GM23248 (cell line): ENCODE data around the gene DSE. TPM values are rescaled to one million over a fixed set of nuclear protein-coding genes. Genes with fewer than 3 reads are reported as not detected.

Experiments used
- DNase-seq: peaks from one replicate; pipeline ENCODE4 v3.0.0-alpha.2; 2015
- H2AFZ ChIP-seq: fragments of 200-600 bp; sonication (generic); 2 replicates; pipeline ENCODE4 v1.6.1; 2016; ENCODE audit warnings: antibody characterized with exemption
- H3F3A ChIP-seq: fragments of 200-600 bp; sonication (generic); 2 replicates; pipeline ENCODE4 v1.6.1; 2016; ENCODE audit warnings: mild to moderate bottlenecking, antibody characterized with exemption, mixed run types; ENCODE audit not compliant: insufficient read depth
- H3K27ac ChIP-seq: fragments of 200-600 bp; sonication (generic); 2 replicates; pipeline ENCODE4 v1.5.1; 2016; ENCODE audit warnings: mild to moderate bottlenecking
- H3K27me3 ChIP-seq: fragments of 200-600 bp; sonication (generic); replicated peaks from 2 replicates; pipeline ENCODE4 v1.6.1; 2016; ENCODE audit warnings: mild to moderate bottlenecking; ENCODE audit not compliant: insufficient read depth
- H3K36me3 ChIP-seq: fragments of 200-600 bp; sonication (generic); 2 replicates; pipeline ENCODE4 v1.6.1; 2016; ENCODE audit warnings: low read depth, mild to moderate bottlenecking
- H3K4me1 ChIP-seq: fragments of 200-600 bp; sonication (generic); 2 replicates; pipeline ENCODE4 v1.6.1; 2016; ENCODE audit warnings: mild to moderate bottlenecking; ENCODE audit not compliant: insufficient read depth
- H3K4me2 ChIP-seq: fragments of 200-600 bp; sonication (generic); one replicate; pipeline ENCODE4 v1.6.1; 2016; ENCODE audit warnings: mild to moderate bottlenecking; ENCODE audit not compliant: unreplicated experiment
- H3K4me3 ChIP-seq: fragments of 200-600 bp; sonication (generic); 2 replicates; pipeline ENCODE4 v1.5.1; 2016; ENCODE audit warnings: mild to moderate bottlenecking
- H3K79me2 ChIP-seq: fragments of 200-600 bp; sonication (generic); 2 replicates; pipeline ENCODE4 v1.6.1; 2016; ENCODE audit warnings: mild to moderate bottlenecking; ENCODE audit not compliant: insufficient read depth
- H3K9ac ChIP-seq: fragments of 200-600 bp; sonication (generic); 2 replicates; pipeline ENCODE4 v1.6.1; 2016; ENCODE audit warnings: mild to moderate bottlenecking
- H3K9me2 ChIP-seq: fragments of 200-600 bp; sonication (generic); 2 replicates; pipeline ENCODE4 v1.6.1; 2016; ENCODE audit warnings: mixed run types, mild to moderate bottlenecking, moderate library complexity; ENCODE audit not compliant: insufficient read depth
- H3K9me3 ChIP-seq: fragments of 200-600 bp; sonication (generic); one replicate; pipeline ENCODE4 v1.6.1; 2017; ENCODE audit warnings: low read depth
- H4K20me1 ChIP-seq: fragments of 200-600 bp; sonication (generic); 2 replicates; pipeline ENCODE4 v1.6.0; 2016; ENCODE audit not compliant: insufficient read depth
- EZH2 ChIP-seq: fragments of 200-600 bp; sonication (generic); IDR thresholded peaks from 2 replicates; pipeline ENCODE4 v1.6.1; 2018; ENCODE audit warnings: antibody characterized with exemption, mild to moderate bottlenecking; ENCODE audit not compliant: insufficient read depth, poor library complexity, severe bottlenecking
- EZH2phosphoT487 ChIP-seq: fragments of 200-600 bp; sonication (generic); IDR thresholded peaks from 2 replicates; pipeline ENCODE4 v1.6.1; 2018; ENCODE audit warnings: antibody characterized with exemption, moderate library complexity, mild to moderate bottlenecking, low read depth; ENCODE audit not compliant: insufficient read depth
- WGBS, 2 experiments: methylation state at CpG; one replicate each; pipeline ENCODE4 v1.1.6; 2015 to 2017; ENCODE audit warnings: low lambda C conversion rate in 2 of 2, low coverage in 1 of 2; ENCODE audit errors: missing lambda C conversion rate in 2 of 2; 5-methylcytosine and 5-hydroxymethylcytosine counted together
- in situ Hi-C: fragments of 300-500 bp; cut with MboI; formaldehyde crosslinking; loops from 2 replicates; pipeline ENCODE4 v1.15.0; 2020
- polyA plus RNA-seq: library from polyadenylated mRNA; unstranded; fragments of >200 nt; fragmentation: Nextera tagmentation; extraction: Ambion mirVana; gene quantifications from 2 replicates; pipeline ENCODE4 v1.2.1, GENCODE V29; 2016
- total RNA-seq: library from RNA; depleted of rRNA; stranded (reverse); fragments of >200 nt; shearing (Covaris generic); gene quantifications from 2 replicates; pipeline ENCODE4 v1.2.3, GENCODE V29; 2014; rRNA removed

The DSE gene
- total and polyA plus RNA-seq, 2 experiments from 2014 or later = 42.7 to 83.9 TPM

DNA sequence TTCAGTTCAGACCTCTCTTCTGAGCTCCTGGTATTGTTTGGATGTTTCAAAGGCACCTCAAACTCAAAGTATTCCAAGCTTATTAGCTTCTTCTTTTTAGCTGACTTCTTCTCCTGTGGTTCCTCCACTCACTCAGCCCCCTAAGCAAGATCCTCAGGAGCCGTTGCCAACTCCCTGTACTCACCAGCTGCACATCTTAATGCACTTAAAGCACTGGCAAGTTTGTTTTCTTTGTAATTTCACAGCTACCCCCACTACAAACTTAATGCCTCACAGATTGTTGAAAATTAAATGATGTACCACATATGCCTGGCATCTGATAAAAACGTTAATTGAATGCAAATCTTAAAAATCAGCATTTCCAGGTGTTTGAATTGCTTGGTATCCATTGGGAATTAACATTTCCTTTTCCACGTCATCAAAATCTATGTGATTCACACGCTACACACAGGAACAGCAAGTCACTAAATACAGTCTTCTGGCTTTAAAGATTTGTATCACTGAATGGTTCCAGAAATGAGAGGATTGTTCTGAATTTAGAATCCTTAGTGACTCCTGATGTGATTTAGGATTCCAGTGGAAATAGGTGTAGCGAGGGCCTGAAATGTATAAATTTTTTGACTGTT is 114.9 kb downstream of the DSE start:
- Histone ChIP-seq H3K36me3 (no peaks in the 10 kb centered on the region), H3K79me2 (no peaks in the 10 kb centered on the region), H3K9ac (no peak overlapping the region), H4K20me1 (no peaks in the 10 kb centered on the region), H3K9me3 (no peaks in the 10 kb centered on the region), H3F3A (no peaks in the 10 kb centered on the region), H3K9me2 (no peaks in the 10 kb centered on the region), H3K27ac (no peak overlapping the region), H3K27me3 (no peaks in the 10 kb centered on the region), H2AFZ (peak overlapping the region; percentile 54), H3K4me3 (no peak overlapping the region), H3K4me2 (peak overlapping the region; percentile 22), H3K4me1 (peaks cover 9% of the 10 kb centered on the region)
- 15 to 20% methylated on average over 5 of the region's 5 CpGs for WGBS, 2 experiments
- in situ Hi-C loops = no loop called here
- TF ChIP-seq EZH2phosphoT487 = no peak
- TF ChIP-seq EZH2 = no peak
- DNase-seq = peak; percentile 55

DNA sequence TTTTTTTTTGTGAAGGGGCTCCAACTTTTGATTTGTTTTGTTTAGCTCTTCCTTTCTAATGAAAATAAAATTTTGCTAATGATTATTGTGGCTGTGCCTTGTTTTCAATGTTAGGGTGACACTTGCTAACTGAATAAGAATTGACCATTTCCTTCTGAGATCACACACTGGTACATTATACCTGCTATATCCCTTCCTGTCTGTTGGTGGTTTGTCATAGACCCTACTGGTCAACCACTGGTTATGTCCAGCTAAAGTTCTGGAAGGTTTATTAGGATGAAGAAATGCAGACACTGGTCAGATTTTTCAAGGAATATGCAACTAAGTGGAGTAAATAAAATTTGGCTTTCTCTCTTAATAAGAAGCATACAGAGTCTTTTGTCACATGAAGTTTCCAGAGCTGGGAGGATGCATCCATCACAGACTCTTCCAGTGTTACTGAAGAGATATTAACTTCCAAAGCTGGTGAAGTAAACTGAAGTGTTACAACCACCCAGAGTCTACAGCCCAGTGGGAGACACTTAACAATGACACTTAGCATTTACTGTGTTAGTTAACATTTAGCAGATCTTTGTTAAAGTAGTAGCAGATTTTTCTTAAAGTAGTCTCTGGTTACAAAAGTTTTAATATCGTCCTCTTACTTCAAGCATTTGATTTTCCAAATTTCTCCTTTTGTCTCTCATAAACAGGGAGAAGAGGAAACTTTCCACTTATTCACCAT is 121.0 kb downstream of the DSE start:
- Histone ChIP-seq H3K79me2 (no peaks in the 10 kb centered on the region), H3K4me1 (no peaks in the 10 kb centered on the region), H3K4me3 (no peak overlapping the region), H3K4me2 (no peak overlapping the region), H3K9me3 (no peaks in the 10 kb centered on the region), H3F3A (no peaks in the 10 kb centered on the region), H3K9ac (no peak overlapping the region), H3K9me2 (no peaks in the 10 kb centered on the region), H3K27me3 (no peaks in the 10 kb centered on the region), H3K27ac (no peak overlapping the region), H3K36me3 (no peaks in the 10 kb centered on the region), H4K20me1 (no peaks in the 10 kb centered on the region), H2AFZ (no peak overlapping the region)
- no peak for TF ChIP-seq EZH2
- no peak for TF ChIP-seq EZH2phosphoT487
- 6 to 8% methylated on average over 1 of the region's 1 CpG for WGBS, 2 experiments
- in situ Hi-C loops = no loop called here
- no peak for DNase-seq

DNA sequence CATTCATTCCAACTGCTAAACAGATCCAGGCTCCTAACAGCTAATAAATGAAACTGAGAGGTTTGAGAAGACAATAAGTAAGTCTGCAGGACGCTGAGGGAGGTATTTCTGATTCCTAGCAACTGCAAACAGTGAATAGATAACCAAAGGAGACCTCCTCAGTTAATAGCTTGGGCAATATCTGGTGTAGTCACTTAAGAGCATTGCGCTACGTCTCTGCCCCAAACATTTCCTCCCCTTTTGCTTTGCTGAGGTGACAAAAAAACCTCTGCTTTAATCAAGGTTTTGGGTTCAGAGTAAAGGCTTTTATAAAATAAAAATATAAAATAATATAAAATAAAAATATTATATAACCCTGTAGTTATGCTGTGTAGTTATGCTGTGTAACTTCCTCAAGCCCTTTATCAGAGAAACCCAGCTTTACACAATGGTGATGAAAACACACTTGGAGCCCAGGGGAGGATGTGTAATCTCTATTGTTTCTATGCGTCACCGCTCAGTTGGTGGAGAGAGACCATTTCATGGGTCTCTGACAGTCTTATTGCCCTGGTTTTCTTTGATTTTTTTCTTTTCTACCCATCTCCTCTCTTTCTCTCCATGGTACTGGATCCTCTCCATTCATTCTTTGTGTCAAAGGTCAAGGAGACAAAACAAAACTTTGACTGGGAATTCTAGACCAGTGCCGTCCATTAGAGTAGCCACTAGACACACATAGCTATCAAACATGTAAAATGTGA is 121.8 kb downstream of the DSE start:
- no peak overlapping the region for H3K4me2 ChIP-seq

More for the DNA sequence above, 121.8 kb downstream of the DSE start:
- no peak for DNase-seq
- Histone ChIP-seq H2AFZ (no peak overlapping the region), H3K36me3 (no peaks in the 10 kb centered on the region), H3K9ac (no peak overlapping the region), H4K20me1 (no peaks in the 10 kb centered on the region), H3K79me2 (no peaks in the 10 kb centered on the region), H3K4me3 (no peak overlapping the region), H3K4me1 (no peaks in the 10 kb centered on the region), H3K27me3 (no peaks in the 10 kb centered on the region), H3K9me2 (no peaks in the 10 kb centered on the region), H3K9me3 (no peaks in the 10 kb centered on the region), H3F3A (no peaks in the 10 kb centered on the region), H3K27ac (no peak overlapping the region)
- no peak for TF ChIP-seq EZH2
- TF ChIP-seq EZH2phosphoT487 = no peak
- 74% methylated on average over 6 of the region's 6 CpGs for WGBS, 2 experiments
- in situ Hi-C loops = no loop called here

Other genes starting within 250 kb of the DSE start
- 0.63 and 1.7 TPM in 2 replicates for gene COL10A1, start 244.8 kb upstream of the DSE start, total RNA-seq
- 0.94 and 0.95 TPM in 2 replicates for gene COL10A1, start 244.8 kb upstream of the DSE start, polyA plus RNA-seq
- gene TSPYL4, start 116.9 kb upstream of the DSE start, total RNA-seq = 34.1 and 38.2 TPM in 2 replicates
- gene TSPYL4, start 116.9 kb upstream of the DSE start, polyA plus RNA-seq = 32.3 TPM in 2 replicates
- gene TSPYL1, start 91.0 kb upstream of the DSE start, total RNA-seq = 79.4 and 89.1 TPM in 2 replicates
- gene TSPYL1, start 91.0 kb upstream of the DSE start, polyA plus RNA-seq = 71.5 and 73.5 TPM in 2 replicates
- gene CALHM6, start 90.4 kb downstream of the DSE start, total RNA-seq = not detected in 2 replicates
- 1.6 and 1.7 TPM in 2 replicates for gene CALHM6, start 90.4 kb downstream of the DSE start, polyA plus RNA-seq
- 8.2 and 9.8 TPM in 2 replicates for gene CALHM5, start 140.7 kb downstream of the DSE start, total RNA-seq
- gene CALHM5, start 140.7 kb downstream of the DSE start, polyA plus RNA-seq = 0.51 TPM in 2 replicates
- gene TRAPPC3L, start 174.7 kb downstream of the DSE start, total RNA-seq = 1.4 TPM in 1 of 2 replicates, not detected in the other
- 0.30 TPM in 1 of 2 replicates, not detected in the other for gene TRAPPC3L, start 174.7 kb downstream of the DSE start, polyA plus RNA-seq
- gene CALHM4, start 182.8 kb downstream of the DSE start, total RNA-seq = not detected in 2 replicates
- not detected in 2 replicates for gene CALHM4, start 182.8 kb downstream of the DSE start, polyA plus RNA-seq
- 37.7 and 46.0 TPM in 2 replicates for gene RWDD1, start 200.6 kb downstream of the DSE start, total RNA-seq
- gene RWDD1, start 200.6 kb downstream of the DSE start, polyA plus RNA-seq = 102 and 112 TPM in 2 replicates
- 1.0 TPM in 1 of 2 replicates, not detected in the other for gene RSPH4A, start 245.5 kb downstream of the DSE start, total RNA-seq
- 0.15 TPM in 1 of 2 replicates, not detected in the other for gene RSPH4A, start 245.5 kb downstream of the DSE start, polyA plus RNA-seq